Fibroblast of gingiva (primary cell): ENCODE measurements around the gene B4GALNT1.
A peak's percentile ranks its signal among the peaks of the same experiment; 100 is the strongest.

ENCODE experiments used
- DNase-seq: peaks from one replicate; pipeline ENCODE4 v3.0.0-alpha.2; 2011; ENCODE audit warnings: low read depth

The B4GALNT1 gene

GRCh38 chr12:57585156-57585555 lies 47.8 kb downstream of the B4GALNT1 start:
- DNase-seq, result no peak

GRCh38 chr12:57584690-57585089 lies 48.3 kb downstream of the B4GALNT1 start:
- no peak for DNase-seq

- DNase-seq, result no peak
Observed at GRCh38 chr12:57584050-57584449, 49.0 kb downstream of the B4GALNT1 start.

- peak; percentile 72 for DNase-seq
Observed at GRCh38 chr12:57583008-57583831, 49.8 kb downstream of the B4GALNT1 start.

- DNase-seq, result no peak
Observed at GRCh38 chr12:57582440-57582839, 50.6 kb downstream of the B4GALNT1 start.

- DNase-seq, result no peak
Observed at GRCh38 chr12:57581802-57582201, 51.2 kb downstream of the B4GALNT1 start.

- DNase-seq, result no peak
Observed at GRCh38 chr12:57580466-57580795, 52.6 kb downstream of the B4GALNT1 start.

GRCh38 chr12:57579677-57580465 lies 53.1 kb downstream of the B4GALNT1 start:
- no peak for DNase-seq

- DNase-seq, result no peak
Observed at GRCh38 chr12:57579011-57579410, 54.0 kb downstream of the B4GALNT1 start.

GRCh38 chr12:57577981-57578758 lies 54.8 kb downstream of the B4GALNT1 start:
- DNase-seq, result no peak

- DNase-seq, result no peak
Observed at GRCh38 chr12:57576613-57577160, 56.3 kb downstream of the B4GALNT1 start.
